22Rv1 (cell line): Measurements from ENCODE around the gene FES.

Source experiments
- CTCF ChIP-seq: fragments of 450-650 bp; IDR thresholded peaks from 2 replicates; pipeline ENCODE4 v1.5.1; 2017; ENCODE audit warnings: mild to moderate bottlenecking
- ZFX ChIP-seq: fragments of 450-650 bp; IDR thresholded peaks from 2 replicates; pipeline ENCODE4 v1.6.1; 2017; ENCODE audit warnings: antibody characterized with exemption, borderline replicate concordance

- TF ChIP-seq CTCF (peak; percentile 98), ZFX (no peak)
Measured at GRCh38 chr15:90885432-90886290, 1.4 kb downstream of the FES start.
